Measurements from ENCODE around the gene ADAR. TPM values are rescaled to one million over a fixed set of nuclear protein-coding genes. Genes with fewer than 3 reads are reported as not detected.

Gene ADAR
- total and polyA plus RNA-seq, 2 of the 8 experiments (the other 6 are each of a cell fraction or from before 2014, with no cell fraction given), result 125 to 242 TPM

- no peak for TF ChIP-seq SAP30 (IDR thresholded peaks at IDR 0.05; ENCODE audit: insufficient read depth, insufficient replicate concordance, low read length)
Observed at GRCh38 chr1:154546264-154547063, 61.5 kb downstream of the ADAR start (continued).
